Sigmoid colon (tissue), 7 donors: ENCODE results near the gene SULT2B1. TPM values are rescaled to one million over a fixed set of nuclear protein-coding genes. Genes with fewer than 3 reads are reported as not detected.

Source experiments
- DNase-seq: peaks from one replicate; pipeline ENCODE4 v3.0.0-alpha.2; 2019
- H3K27ac ChIP-seq, 4 donors: fragments of 200-600 bp; sonication (generic); one replicate each; pipeline ENCODE4 v1.5.1; 2016 to 2019; ENCODE audit warnings: mild to moderate bottlenecking in 1 of 4
- H3K27me3 ChIP-seq, 3 donors: fragments of 200-600 bp; sonication (generic); one replicate each; pipeline ENCODE4 v1.5.1; 2019; ENCODE audit warnings: mild to moderate bottlenecking in 1 of 3
- H3K36me3 ChIP-seq, 4 donors: fragments of 200-600 bp; sonication (generic); one replicate each; pipeline ENCODE4 v1.5.1; 2016 to 2019
- H3K4me1 ChIP-seq, 4 donors: fragments of 200-600 bp; sonication (generic); one replicate each; pipeline ENCODE4 v1.5.1; 2017 to 2019
- H3K4me3 ChIP-seq, 4 donors: fragments of 200-600 bp; sonication (generic); one replicate each; pipeline ENCODE4 v1.5.1; 2017 to 2019; ENCODE audit warnings: mild to moderate bottlenecking in 2 of 4, moderate library complexity in 1 of 4
- H3K9me3 ChIP-seq, 4 donors: fragments of 200-600 bp in 3 of 4; sonication (generic) in 3 of 4; one replicate each; pipeline versions ENCODE4 v1.5.1 to v1.6.1; 2013 to 2019
- CTCF ChIP-seq, 4 experiments: fragments of 450-650 bp in 3 of 4; fragments of 200-600 bp in 1 of 4; IDR thresholded peaks; one replicate each; pipeline ENCODE4 v1.5.1; 2016 to 2019; ENCODE audit warnings: antibody characterized with exemption in 4 of 4, mild to moderate bottlenecking in 3 of 4, moderate library complexity in 2 of 4
- EP300 ChIP-seq, 4 donors: sonication (generic); formaldehyde crosslinking; IDR thresholded peaks; one replicate each; pipeline ENCODE4 v1.6.1; 2017; ENCODE audit warnings: antibody characterized with exemption in 4 of 4
- POLR2A ChIP-seq, 2 donors: fragments of 450-650 bp; IDR thresholded peaks; one replicate each; pipeline ENCODE4 v1.6.1; 2016; ENCODE audit warnings: antibody characterized with exemption in 2 of 2, mild to moderate bottlenecking in 2 of 2, moderate library complexity in 2 of 2
- POLR2AphosphoS5 ChIP-seq, 4 donors: sonication (generic); formaldehyde crosslinking; IDR thresholded peaks; one replicate each; pipeline ENCODE4 v1.6.1; 2017; ENCODE audit warnings: antibody characterized with exemption in 4 of 4
- WGBS, 2 donors: extraction: QIAGEN DNeasy Blood & Tissue Kit; methylation state at CpG; one replicate each; pipeline ENCODE4 v1.1.7; 2013; 5-methylcytosine and 5-hydroxymethylcytosine counted together
- intact Hi-C: fragments of 100-400 bp; cut with DNase I; formaldehyde crosslinking; loops from one replicate; pipeline ENCODE4 v1.15.1; 2023
- polyA plus RNA-seq, 3 donors: library from polyadenylated mRNA; stranded (reverse); fragments of 200-250 nt; gene quantifications; one replicate each; pipeline ENCODE4 v1.2.3, GENCODE V29; 2013
- total RNA-seq, 4 donors: library from RNA; depleted of rRNA; stranded (reverse); fragments of >200 nt; gene quantifications; one replicate each; pipeline ENCODE4 v1.1.0, GENCODE V29; 2016
- donor health status: healthy with polysubstance abuse.
- donor health status: Bipolar disorder and iron deficiency.
- donor health status: healthy.

SULT2B1 gene
- total and polyA plus RNA-seq, 7 donors = 0.82 to 2.8 (median 1.8) TPM; not detected in 3

GRCh38 chr19:48637449-48637947, 85.5 kb downstream of the SULT2B1 start:
- peak; percentile 100 for DNase-seq
- WGBS, 2 donors = 0% methylated on average over 38 of the region's 38 CpGs
- Histone ChIP-seq H3K4me3 (peak overlapping the region; percentile 54 to 89 (median 64)), H3K27me3 (no peaks in the 10 kb centered on the region), H3K9me3 (no peaks in the 10 kb centered on the region), H3K36me3 (peaks cover 0 to 8% (median 3%) of the 10 kb centered on the region in 4 donors), H3K4me1 (peaks cover 0 to 50% (median 37%) of the 10 kb centered on the region in 4 donors), H3K27ac (peak overlapping the region; percentile 91 to 99 (median 96))
- no peak for TF ChIP-seq CTCF (IDR thresholded peaks at IDR 0.05)
- TF ChIP-seq POLR2A (IDR thresholded peaks at IDR 0.05) = no peak
- peak; percentile 66 to 92 (median 71) for TF ChIP-seq POLR2AphosphoS5 (IDR thresholded peaks at IDR 0.05)
- TF ChIP-seq EP300 (IDR thresholded peaks at IDR 0.05) = peak in 1 of 4 donors; percentile 74
- intact Hi-C loops = loop anchor here (10.0 kb wide), 2 partner anchors 327 to 837 kb away; partner anchors contain the start of genes FLT3LG and FTL

DNA sequence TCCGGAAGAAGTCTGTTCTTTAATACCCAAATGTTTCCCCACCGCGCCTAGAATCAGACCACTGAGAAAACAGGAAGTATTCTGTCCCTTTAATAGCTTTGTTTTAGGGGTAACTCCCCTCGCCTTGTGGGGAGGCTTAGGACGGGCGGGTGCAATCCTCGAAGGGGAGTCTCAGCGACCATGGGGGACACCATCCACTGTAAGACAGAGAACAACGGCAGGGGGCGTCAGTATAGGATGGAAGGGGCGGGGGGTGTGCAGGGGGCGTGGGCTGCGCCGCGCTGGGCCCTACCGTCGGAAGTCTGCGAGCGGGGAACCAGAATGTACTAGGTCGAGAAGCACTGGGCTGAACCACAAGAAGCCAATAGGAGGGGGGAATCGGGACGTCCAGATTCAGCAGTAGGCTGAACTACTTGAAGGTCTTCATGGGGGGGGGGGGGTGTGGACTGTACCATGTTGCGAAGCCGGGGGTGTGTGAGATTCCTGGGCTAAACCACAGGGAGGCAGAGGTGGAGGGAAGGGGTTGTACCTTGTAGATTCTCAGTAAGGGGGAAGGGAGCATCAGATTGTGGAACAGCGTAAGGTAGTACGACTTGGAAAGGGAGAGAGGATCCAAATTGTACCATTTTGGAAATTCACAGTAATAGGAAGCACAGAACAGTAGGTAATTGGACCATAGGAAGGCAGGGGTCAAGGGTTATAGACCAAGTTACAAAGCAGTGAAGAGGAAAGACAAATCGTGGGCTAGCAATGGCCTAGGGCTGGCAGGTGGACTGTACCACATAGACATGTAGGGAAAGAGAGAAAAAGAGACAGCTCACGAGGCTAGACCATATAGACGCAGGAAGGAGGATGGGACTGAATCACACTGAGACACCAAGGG, 86.2 kb downstream of the SULT2B1 start:
- peak; percentile 96 for DNase-seq
- Histone ChIP-seq H3K36me3 (peaks cover 0 to 1% (median 0%) of the 10 kb centered on the region in 4 donors), H3K9me3 (no peaks in the 10 kb centered on the region), H3K27me3 (no peaks in the 10 kb centered on the region), H3K4me1 (peaks cover 0 to 43% (median 30%) of the 10 kb centered on the region in 4 donors), H3K4me3 (peak overlapping the region; percentile 54 to 89 (median 64)), H3K27ac (peak overlapping the region; percentile 91 to 99 (median 96))
- WGBS, 2 donors = 5 to 9% methylated on average over 29 of the region's 29 CpGs
- intact Hi-C loops = loop anchor here (10.0 kb wide), 2 partner anchors 327 to 837 kb away; partner anchors contain the start of genes FLT3LG and FTL
- TF ChIP-seq POLR2AphosphoS5 (IDR thresholded peaks at IDR 0.05) = peak; percentile 37 to 83 (median 62)
- TF ChIP-seq CTCF (IDR thresholded peaks at IDR 0.05) = peak in 1 of 4 experiments; percentile 14
- peak in 1 of 4 donors; percentile 9 for TF ChIP-seq EP300 (IDR thresholded peaks at IDR 0.05)
- peak; percentile 52 to 53 for TF ChIP-seq POLR2A (IDR thresholded peaks at IDR 0.05)

DNA sequence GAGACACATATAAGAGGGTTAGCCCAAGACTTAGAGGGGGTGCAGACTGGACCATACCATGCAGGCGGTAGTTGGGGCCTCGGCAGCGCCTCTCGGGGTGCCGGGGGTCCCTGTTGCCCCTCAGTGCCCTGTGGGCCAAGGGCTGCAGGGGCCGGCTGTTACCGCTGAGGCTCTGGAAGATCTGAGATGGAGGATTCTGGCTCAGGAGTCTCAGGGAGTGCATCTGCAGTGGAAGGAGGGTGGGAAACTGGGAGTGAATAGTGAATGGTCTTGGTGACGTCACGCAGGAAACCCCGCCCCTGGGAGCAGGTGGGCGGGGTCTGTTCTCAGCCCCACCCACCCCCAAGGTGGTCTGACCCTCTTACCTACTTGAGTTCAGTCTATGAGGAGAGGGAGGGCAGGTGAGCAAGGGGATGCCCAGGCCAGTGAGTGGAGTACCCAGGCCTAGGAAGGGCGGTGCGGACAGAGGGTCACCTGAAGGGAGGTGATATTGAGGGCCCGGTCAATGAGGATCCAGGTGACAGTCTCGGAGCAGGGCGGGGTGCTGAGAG, 86.9 kb downstream of the SULT2B1 start:
- DNase-seq = no peak
- TF ChIP-seq EP300 (IDR thresholded peaks at IDR 0.05) (no peak), POLR2AphosphoS5 (IDR thresholded peaks at IDR 0.05) (no peak), POLR2A (IDR thresholded peaks at IDR 0.05) (no peak), CTCF (IDR thresholded peaks at IDR 0.05) (no peak)
- H3K27ac ChIP-seq = peak overlapping the region; percentile 91 to 99 (median 96)
- 68 to 77% methylated on average over 16 of the region's 16 CpGs for WGBS, 2 donors
- H3K4me3 ChIP-seq = peak overlapping the region in 3 of 4 donors; percentile 61 to 89 (median 66)
- H3K27me3 ChIP-seq = no peaks in the 10 kb centered on the region
- H3K9me3 ChIP-seq = no peaks in the 10 kb centered on the region
- H3K36me3 ChIP-seq = no peaks in the 10 kb centered on the region
- intact Hi-C loops = loop anchor here (10.0 kb wide), 2 partner anchors 326 to 836 kb away; partner anchors contain the start of genes FLT3LG and FTL
- peaks cover 0 to 36% (median 23%) of the 10 kb centered on the region in 4 donors for H3K4me1 ChIP-seq

DNA sequence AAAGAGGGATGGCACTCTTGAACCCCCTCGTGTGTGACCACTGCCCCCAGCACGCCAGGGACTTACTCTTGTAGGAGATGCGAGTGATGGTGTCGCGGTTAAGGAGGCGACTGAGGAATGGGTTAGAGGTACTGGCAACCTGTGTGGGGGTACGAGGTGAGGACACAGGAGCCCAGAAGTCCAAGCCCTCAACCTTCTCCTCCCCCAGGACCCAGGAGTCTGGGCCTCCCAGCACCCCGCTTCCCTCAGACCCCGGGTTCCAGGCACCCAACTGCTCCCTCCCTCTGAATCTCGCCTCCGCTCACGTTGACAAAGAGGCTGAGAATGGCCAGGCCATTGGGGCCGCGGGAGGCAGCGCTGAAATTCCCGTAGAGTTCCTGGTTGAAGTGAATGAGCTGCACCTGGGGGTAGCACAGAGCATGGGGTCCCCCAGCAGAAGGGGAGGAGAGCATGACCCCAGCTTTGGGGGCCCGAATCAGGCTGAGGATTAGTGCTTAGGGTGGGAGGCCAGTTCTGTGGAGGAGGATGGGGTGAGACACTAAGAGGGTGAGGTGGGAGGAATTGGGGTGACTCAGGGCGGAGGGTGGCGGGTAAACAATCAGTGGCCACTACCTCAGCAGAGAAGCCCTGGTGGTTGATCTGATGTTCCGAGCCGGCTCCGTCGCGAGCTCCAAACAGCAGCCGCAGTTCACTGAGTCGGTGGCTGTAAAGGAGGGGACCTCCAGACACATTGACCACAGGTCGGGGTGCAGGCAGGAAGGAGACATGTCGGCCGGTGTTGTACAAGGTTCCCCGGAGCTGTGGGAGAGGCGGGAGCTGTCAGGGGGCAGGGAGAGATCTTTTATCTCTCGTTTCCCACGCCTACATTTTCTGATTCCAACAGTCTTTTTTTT, 87.8 kb downstream of the SULT2B1 start:
- DNase-seq = no peak
- Histone ChIP-seq H3K9me3 (no peaks in the 10 kb centered on the region), H3K36me3 (no peaks in the 10 kb centered on the region), H3K4me3 (no peak overlapping the region), H3K4me1 (peaks cover 0 to 33% (median 23%) of the 10 kb centered on the region in 4 donors), H3K27me3 (no peaks in the 10 kb centered on the region), H3K27ac (peak overlapping the region in 3 of 4 donors; percentile 91 to 99 (median 93))
- WGBS, 2 donors = 68 to 77% methylated on average over 33 of the region's 33 CpGs
- intact Hi-C loops = loop anchor here (10.0 kb wide), 2 partner anchors 325 to 835 kb away; partner anchors contain the start of genes FLT3LG and FTL
- TF ChIP-seq CTCF (IDR thresholded peaks at IDR 0.05) (no peak), POLR2AphosphoS5 (IDR thresholded peaks at IDR 0.05) (no peak), POLR2A (IDR thresholded peaks at IDR 0.05) (no peak), EP300 (IDR thresholded peaks at IDR 0.05) (no peak)
